ENCODE measurements around the gene NELL1.

- TF ChIP-seq GATA2 (IDR thresholded peaks at IDR 0.05; ENCODE audit: low read depth, low read length) (peak; percentile 99), GATA3 (IDR thresholded peaks at IDR 0.05; ENCODE audit: low read depth, low read length) (peak; percentile 100)
Measured at GRCh38 chr11:21520244-21520643, 850.9 kb downstream of the NELL1 start.
